NCI-H1092 treated with DMSO at 0.1 percent for 48 hours (cell line): ENCODE results near the gene CAMTA1.
A peak's percentile ranks its signal among the peaks of the same experiment; 100 is the strongest.

Source experiments
- DNase-seq: peaks from one replicate; lab custom pipeline; 2025; lab: John Stamatoyannopoulos, UW

CAMTA1 gene

DNA sequence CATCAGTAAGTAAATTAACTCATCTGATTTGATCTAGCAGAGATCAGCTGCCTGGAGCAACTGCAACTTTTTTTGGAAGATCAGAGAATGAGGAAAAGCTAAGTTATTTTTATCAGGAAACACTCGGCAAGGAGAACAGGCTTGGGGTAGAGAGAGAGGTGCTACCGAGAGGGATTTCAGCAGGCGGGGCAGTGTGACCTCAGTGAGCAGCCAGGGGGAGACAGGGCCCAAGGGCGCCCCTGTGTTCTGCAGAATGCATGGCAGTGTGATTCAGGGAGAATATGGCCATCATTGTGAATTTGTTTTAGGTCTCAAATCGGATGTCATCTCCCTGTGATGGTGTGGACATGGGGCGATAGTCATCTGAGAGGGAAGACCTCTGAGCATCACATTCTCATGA, 501.8 kb downstream of the CAMTA1 start:
- DNase-seq: no peak

DNA sequence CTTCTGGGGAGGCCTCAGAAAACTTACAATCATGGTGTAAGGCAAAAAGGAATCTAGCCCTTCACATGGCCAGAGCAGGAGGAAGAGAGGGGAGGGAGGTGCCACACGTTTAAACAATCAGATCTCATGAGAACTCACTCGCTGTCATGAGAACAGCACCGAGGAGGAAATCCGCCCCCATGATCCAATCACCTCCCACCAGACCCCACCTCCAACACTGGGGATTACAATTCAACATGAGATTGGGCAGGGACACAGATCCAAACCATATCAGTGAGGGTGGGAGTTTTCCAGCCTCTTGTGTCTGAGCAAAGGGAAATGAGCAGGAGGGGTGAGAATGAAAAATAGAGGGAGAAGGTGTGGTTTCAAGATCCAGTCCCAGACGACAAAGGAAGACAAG, 503.7 kb downstream of the CAMTA1 start:
- DNase-seq: no peak

DNA sequence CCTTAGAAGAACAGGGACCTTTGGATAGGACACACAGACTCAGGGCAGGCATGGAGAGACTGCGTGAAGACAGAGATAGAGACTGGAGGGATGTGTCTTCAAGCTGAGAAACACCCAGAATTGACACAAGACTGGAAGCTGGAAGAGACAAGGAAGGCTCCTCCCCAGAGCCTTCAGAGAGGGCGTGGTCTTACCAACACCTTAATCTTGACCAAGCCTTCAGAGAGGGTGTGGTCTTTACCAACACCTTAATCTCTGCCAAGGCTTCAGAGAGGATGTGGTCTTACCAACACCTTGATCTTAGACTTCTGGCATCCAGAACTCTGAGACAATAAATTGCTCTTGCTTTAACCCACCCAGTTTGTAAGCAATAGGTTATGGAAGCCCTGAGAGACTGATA, 504.4 kb downstream of the CAMTA1 start:
- no peak for DNase-seq

DNA sequence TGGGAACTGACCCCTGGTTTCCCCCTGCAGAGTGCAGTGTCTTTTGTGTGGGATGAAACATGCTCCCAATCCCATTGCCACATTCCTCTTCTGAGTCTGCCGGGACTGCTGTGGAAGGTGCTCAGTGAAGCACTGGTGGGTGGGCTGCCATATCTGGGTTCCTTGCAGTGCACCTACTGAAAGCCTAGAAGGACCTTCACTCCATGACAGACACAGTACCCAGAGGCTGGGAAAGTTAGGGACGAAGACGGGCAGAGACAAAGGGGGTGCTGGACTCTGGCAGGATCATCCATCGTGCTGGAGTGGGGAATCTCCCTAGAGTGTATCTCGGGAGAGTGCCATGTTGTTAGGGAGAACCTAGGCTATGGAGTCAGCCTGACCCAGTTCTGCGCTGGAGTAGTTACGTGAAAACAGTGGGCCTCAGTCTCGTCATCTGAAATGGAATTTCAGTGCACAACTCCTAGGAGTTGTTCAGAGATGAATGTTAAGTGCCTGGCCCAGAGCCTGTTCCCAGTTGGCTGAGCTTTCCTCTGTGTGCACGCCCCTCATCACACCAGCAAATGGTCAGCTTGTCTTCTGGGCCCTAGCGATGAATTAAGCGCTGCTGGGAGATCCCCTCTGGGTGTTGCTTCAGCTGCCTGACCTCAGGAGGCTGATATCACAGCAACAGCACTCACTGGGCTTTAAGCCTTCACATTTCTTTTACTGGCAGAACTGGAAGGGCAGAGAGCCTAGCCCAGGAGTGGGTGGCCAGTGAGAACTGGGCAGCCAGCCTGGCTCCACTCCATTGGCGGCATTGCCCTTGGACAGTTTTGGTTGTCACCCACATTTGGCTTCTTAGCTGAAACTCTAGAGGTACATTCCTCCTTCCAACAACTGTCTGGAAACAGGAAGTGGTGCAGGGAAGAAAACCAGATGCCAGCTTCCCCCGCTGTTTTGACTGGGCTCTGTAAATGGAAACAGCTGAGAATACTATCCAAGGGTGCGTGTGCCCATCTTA, 506.0 kb downstream of the CAMTA1 start:
- DNase-seq: no peak

DNA sequence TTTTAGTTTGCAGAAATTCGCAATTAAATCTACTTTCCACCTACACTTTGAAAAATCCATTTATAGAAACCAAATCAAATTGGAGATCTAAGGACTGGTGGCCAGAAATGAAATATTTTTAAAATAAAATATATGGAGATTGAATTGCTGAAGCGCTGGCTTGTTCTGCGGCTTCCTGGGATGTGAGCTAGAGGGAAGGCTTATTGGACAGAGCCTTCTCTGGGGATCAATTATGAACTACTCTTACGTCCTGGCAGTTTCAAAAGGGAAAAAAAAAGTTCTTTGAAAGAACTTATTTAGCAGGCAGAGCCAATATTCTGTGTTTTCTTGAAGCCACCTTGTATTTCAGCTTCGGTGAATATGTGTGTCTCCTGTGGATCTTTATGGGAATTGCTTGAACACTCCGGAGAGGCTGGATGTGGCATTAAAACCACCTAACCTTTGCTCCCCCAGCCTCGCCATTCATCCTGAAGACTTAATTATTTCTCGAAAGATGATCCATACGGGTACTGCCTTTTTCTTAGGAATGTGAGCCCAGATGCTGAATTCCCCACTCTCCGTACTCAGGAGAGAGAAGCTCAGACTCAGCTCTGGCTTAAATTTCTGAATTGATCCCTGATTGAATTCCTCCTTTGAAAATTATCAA, 506.9 kb downstream of the CAMTA1 start:
- no peak for DNase-seq

DNA sequence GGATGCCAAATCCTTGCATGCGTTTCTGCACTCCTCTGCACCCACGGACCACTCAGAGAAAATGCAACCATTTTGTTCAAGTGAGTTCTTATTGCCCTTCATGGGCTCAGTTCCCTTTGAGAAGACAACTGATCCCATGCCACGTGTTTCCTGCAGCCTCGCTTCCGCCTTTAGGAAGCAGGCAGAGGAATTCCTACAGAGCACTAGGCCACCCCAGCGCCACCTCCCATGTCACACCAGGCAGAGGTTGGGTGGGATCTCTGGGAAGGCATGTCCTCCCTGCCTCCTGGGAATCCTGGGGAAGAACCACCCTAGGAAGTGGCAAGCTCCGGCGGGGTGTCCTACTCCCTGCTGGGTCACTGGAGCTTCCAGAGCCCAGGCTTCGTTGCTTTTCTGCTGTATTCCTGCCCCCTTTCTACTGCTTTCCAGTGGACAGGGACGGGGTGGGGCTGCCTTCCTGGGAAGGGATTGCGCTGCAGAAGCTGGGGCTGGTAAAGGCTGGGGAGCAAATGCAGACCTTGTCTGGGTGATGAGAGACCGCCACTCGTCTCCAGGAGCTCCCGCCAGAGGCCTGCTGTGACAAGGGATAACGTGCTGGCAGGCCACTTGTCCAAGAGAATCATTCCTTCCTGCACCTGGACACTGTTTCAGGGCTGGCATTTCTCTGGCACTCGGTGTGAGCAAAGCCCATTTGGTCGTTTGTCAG, 507.6 kb downstream of the CAMTA1 start:
- no peak for DNase-seq

DNA sequence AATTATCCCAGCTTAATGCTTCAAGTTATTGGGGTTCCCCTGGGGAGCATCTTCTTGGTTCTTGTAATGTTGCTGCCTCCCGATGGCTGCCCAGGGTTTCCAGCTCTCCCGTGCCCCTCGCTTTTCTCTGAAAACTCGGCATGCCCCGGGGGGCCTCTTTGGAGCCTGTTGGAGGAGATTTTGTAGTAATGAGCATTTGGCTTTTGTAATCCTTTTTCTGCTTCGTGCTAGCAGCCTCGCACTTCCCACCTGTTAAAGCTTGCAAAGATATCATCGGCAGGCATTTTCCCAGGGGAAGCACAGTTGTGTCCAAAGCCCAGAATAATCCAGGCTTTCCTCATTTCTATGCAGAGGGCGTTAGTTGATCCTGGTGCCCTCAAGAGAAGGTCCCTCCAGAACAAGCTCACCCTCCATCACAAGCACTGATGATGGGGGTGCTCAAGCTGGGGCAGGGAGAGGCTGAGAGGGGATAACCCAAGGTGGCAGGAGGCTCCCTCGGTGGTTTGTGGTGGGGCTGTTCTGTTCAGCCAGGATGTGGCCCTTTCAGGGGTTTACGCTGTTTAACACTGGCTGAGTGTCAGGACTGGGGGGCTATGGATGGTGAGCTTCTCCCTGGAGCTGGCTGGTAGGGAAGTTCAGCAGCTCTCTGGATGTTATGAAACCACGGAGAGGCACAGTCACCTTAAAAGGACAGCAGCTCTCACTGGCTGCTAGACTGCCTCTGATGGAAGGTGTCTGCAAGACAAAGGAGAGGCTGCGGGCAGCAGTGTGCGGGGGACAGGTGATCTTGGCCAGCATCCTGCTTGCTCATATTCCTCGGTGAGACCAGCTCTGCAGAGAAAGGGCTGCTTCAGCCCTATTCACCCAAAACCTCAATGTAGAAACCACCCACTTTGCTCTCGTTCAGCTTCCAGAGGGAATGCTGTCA, 508.7 kb downstream of the CAMTA1 start:
- no peak for DNase-seq

DNA sequence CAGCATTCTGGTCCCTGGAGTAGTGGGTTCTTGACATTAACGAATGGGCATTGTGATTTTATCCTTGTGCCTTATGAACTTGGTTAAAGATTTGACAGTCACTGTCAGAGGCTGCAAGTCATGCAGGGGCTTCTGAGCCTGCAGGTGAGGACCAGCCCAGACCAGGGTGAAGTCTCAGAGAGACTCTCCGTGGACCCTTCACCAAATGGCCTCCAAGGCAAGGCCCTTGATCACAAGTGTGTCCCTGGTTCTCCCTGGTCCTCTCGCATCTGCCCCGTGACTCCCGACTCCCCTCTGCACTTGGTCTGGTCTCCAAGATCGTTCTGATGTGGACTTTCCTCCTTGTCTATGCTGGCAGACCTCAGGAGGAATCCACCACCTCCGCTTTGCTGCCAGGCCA, 509.4 kb downstream of the CAMTA1 start:
- no peak for DNase-seq

DNA sequence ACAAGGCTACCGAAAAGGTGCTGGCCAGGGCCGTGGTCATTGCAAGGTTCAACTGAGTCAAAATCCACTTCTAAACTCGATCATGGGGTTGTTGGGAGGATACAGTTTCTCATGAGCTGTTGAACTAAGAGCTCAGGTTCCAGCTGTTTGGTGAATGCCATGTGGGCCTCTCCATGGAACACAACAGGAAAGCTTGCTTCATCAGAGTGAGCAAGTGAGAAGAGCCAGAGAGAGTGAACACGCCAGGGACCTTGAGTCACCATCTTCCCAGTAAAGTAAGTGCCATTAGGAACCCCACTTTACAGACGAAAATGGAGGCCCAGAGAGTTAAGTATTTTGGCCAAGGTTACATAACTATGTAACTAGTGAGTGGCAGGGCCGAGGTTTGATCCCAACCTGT, 510.7 kb downstream of the CAMTA1 start:
- DNase-seq: no peak

DNA sequence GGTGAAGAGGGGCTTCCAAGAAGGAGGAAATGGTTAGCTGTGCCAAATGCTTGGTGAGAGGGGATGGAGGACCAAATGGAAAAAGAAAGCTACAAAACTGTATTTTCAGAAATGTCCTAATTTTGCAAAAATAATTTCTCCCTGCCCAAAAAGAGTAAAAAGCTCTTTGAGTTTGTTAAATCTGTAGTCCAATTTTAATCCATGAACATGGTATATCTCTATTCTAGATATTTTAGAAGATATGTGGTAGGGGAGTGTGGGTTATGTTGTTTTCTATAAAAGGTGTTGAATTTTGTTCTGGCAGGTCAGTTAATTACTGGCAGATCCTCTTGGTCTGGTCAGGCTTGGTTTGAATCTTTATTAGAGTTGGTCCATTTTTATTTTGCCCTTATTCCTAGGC, 511.7 kb downstream of the CAMTA1 start:
- DNase-seq: no peak

DNA sequence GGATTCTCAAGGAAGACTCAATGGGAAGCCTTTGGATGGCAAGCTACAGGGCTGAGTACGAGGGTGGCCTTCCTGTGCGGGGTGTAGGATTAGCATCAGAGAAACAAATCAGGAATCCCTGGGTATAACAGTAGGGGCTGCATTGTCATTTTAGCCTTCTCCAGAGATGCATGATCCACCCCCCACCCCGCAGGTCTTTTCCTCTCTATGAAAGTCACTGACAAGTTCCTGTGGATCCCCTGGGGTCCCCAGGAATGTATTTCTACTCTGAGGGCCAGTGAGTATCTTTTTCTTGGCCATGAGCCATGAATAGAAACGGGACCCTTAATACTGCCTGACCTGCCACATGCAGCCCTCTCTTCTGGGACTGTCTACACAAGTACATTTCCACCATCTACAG, 512.9 kb downstream of the CAMTA1 start:
- no peak for DNase-seq

DNA sequence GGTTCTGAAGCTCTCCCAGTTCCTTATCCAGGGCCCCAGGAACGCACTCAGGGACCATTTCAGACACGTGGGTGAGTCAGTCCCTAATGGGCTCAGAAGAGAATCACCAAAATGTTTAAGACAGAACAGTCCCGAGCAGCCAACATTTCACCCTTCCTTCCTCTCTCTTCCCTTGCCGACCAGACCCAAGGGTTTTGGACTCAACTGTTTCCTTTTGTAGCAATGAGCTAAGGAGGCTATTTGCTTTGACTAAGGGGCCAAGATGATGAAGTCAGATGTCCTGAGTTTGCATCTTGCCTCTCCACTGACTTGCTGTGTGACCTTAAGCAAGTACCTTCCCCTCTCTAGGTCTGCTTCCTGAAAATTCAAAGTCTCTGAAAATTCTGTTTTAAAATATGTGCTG, 513.5 kb downstream of the CAMTA1 start:
- no peak for DNase-seq

DNA sequence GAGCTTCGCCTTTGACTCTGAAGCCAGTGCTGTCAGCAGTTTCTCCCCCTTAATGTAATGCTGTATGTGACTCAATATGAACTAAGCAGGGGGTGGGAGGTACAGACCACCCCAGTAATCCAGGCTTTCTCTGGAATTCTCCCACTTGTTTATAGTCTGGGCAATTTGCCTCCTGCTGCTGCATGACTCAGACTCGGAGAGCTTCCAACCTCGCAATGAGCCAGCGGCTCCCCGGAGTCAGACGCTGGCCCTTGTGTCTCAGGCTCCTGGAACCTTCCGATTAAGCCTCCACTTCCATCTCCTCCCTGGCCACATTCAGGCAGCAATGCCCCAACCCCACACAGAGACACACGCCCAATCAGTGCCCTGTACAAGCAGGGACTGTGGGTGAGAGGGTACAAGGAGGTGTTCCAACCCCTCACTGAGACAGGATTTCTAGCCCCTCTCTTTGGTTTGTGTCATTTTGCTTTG, 514.1 kb downstream of the CAMTA1 start:
- no peak for DNase-seq

DNA sequence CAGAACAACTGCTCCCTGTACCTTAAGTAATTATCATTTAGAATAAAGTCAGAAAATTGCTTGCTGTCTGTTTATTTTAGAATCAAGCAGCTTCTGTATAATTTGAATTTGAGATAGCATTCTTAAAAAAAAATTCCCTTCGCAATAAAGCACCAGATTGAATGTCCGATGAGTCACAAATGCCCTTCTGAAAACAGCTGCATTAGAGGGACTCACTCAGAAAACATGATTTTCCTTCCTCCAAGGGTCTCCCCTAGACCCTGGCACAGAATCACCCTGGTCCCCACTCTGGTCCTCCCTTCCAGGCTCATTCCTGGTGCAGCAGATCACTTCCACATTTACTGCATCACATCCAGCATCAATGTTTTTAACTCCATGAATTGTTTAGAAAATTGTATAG, 514.7 kb downstream of the CAMTA1 start:
- no peak for DNase-seq

DNA sequence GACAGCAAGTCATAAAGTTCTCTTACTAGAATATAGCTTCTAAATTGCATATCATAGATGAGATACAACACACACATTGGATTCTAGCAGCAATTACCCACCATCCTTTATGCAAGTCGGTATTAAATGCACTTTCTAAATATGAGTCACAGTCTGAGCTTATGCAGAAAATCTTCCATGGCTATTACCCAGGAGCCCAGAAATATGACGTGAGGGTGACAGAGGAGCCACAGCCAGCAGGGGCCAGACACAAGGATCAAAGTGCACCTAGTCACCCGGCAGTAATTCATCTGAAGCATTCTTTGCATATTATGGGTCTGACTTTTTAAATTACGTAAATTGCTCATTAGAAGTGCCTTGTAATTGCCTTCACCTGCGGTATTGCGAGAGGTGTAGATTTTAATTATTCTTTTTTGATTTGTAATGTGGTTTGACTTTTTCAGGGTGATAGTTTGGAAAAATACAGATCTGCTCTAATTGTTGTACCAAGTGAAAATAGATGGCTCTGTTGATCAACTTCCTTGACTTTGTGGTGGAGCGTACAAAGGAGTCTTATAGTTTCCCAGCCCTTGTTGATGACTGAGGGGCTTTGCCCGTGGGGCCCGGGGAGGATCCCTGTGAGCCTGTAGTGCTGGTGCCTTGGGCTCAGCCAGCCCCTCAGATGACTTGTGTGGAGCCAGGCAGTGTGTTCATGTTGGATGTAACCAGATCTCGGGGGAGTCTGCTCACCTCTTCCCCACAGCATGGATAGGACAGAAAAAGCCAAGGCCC, 515.8 kb downstream of the CAMTA1 start:
- DNase-seq: no peak

DNA sequence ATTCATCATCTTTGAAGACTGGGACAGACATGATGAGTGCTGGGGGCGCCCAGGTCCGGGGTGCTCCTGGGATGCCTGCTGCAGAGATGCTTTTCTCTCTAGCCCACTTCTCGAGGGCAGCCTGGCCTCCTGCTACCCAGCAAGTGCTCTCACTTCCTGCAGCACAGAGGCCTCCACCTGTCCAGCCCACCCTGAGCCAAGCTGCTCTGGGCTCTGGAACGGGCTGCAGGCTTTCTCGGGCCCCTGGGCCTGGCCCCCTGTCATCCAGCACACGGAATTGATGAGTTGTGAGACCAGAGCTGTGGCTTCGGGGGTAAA, 516.4 kb downstream of the CAMTA1 start:
- no peak for DNase-seq

DNA sequence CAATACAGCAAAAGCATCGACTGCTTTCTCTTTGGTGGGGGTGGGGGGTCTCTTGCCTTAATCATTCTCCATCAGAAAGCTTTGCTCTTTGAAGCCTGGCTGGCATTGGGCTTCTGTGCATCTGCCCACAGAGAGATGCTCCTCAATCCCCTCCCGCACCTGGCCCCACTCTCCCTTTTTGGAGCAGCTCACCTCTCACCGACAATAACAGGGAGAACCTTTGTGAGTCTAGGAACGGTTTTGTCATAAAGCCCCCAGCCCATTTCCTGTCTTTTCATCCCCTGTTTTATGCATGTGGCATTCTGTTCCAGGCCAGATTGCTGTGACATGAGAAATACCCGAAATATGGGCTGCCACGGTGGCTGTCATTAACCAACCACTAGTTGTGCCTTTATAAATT, 516.9 kb downstream of the CAMTA1 start:
- peak; percentile 29 for DNase-seq

DNA sequence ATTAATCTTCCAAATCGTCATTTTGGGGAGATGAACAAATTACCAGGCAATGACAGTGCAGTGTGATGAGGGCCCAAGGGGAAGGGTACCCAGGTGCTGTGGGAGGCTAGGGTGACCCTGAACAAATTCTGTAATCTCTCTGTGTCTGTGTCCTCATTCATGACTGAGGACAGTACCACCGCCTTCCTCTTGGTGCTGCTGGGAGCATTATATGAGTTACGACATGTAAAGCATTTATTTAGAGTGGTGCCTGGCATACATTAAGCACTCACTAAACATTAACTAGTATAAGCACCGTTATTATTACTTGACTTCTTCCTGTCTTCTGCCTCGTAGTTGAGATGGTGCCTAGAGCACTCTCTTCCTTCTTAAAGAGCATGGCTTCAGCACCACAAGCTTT, 517.6 kb downstream of the CAMTA1 start:
- DNase-seq: peak; percentile 16

DNA sequence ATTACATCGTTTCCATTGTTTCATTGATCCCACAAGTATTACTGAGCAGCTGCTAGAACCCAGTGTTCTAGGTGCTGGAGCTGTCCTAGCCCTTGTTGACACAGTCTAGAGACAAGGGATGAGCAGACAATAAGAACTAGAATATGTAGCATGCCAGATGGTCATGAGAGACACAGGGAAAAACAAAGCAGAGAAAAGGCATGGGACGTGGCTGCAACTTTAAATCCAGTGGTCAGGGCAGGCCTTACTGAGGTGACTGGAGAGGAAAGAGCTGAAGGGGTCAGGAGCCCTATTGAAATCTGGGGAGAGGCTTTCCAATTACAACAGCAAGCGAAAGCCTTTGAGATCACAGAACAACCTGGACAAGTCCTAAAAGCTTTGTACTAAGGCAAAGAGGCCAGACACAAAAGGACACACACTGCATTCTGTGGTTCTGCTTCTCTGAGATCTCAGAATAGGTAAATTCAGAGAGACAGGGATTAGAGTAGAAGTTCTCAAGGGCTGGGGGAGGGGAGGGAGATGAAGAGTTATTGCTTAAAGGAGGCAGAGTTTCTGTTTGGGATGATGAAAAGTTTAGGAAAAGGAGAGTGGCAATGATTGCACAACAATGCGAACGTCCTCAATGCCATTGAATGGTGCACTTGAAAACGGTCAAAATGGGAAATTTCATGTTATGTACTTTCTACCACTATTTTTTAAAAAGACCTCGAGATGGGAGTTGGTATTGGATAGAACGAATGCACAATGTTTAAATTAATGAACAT, 518.5 kb downstream of the CAMTA1 start:
- DNase-seq: no peak

DNA sequence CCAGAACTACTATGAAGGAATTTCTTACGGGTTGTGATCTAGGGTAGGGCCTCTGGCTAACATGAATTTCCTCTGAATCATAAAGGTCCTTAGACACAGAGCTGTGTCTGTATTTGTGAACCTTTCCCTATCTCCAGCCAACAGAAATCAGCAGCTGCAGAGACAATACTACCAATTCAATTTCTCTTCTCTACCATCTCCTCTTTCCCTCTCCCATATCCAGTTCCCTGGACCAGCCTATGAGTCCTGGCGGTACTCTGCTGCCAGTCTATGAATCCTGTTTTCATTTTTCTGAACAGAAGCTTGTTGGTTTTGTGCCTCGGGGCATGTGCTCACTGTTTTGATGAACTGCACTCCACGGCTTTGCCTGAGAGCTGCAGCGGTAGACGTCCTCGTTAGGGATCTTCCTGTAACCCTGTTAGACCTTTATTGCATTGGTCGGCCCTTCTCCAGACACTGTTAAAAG, 527.9 kb downstream of the CAMTA1 start:
- peak; percentile 34 for DNase-seq
